Endothelial cell of umbilical vein (primary cell): Measurements from ENCODE around the gene EZR. TPM values are rescaled to one million over a fixed set of nuclear protein-coding genes. Genes with fewer than 3 reads are reported as not detected.

ENCODE experiments used
- BruUV-seq: library from RNA; stranded (reverse); fragments of 400-500 nt; replicated peaks from 2 replicates; lab custom pipeline; 2021; lab: Mats Ljungman, UMichigan
- CTCF ChIA-PET: fragments of 300-600, 350-600 bp; sonication (Branson Sonifier 250); formaldehyde crosslinking; loops from one replicate; lab custom pipeline; 2021; ENCODE audit warnings: antibody characterized with exemption, inconsistent platforms; lab: Charles Lee
- POLR2A ChIA-PET: fragments of 300-600, 350-600 bp; sonication (Branson Sonifier 250); formaldehyde crosslinking; loops from one replicate; lab custom pipeline; 2021; ENCODE audit warnings: antibody characterized with exemption, inconsistent platforms; lab: Charles Lee
- DNase-seq: peaks from one replicate; pipeline ENCODE4 v3.0.0-alpha.2; 2011; ENCODE audit warnings: low read depth, low spot score
- FAIRE-seq: peaks from 2 replicates; lab custom pipeline; 2011; peaks lifted over from hg19 to GRCh38; lab: Jason Lieb, UNC
- H2AFZ ChIP-seq: 2 replicates; pipeline ENCODE4 v1.6.0; 2012; ENCODE audit warnings: low read depth, low read length, control low read depth, inconsistent platforms
- H3K27ac ChIP-seq: 2 replicates; pipeline ENCODE4 v1.5.1; 2011; ENCODE audit warnings: low read depth, mild to moderate bottlenecking, control low read depth, low read length, moderate library complexity; ENCODE audit not compliant: insufficient read depth
- H3K27me3 ChIP-seq, 2 experiments: 2 replicates each; pipeline versions ENCODE4 v1.6.0 to v1.6.1; 2011; ENCODE audit warnings: low read length in 2 of 2, mixed read lengths in 1 of 2; ENCODE audit not compliant: control insufficient read depth in 2 of 2, insufficient read depth in 2 of 2
- H3K36me3 ChIP-seq, 2 experiments: 2 replicates in 1 of 2; 3 replicates in 1 of 2; pipeline ENCODE4 v1.5.1; 2011; ENCODE audit warnings: low read length in 2 of 2, mild to moderate bottlenecking in 1 of 2, moderate library complexity in 1 of 2; ENCODE audit not compliant: control insufficient read depth in 2 of 2, insufficient read depth in 2 of 2; ENCODE audit errors: extremely low read depth in 1 of 2
- H3K4me1 ChIP-seq: 3 replicates; pipeline ENCODE4 v1.5.1; 2011; ENCODE audit warnings: mild to moderate bottlenecking, low read length; ENCODE audit not compliant: control insufficient read depth, insufficient read depth; ENCODE audit errors: extremely low read depth
- H3K4me2 ChIP-seq: 2 replicates; pipeline ENCODE4 v1.6.1; 2011; ENCODE audit warnings: low read length, control low read depth, mixed read lengths; ENCODE audit not compliant: insufficient read depth
- H3K4me3 ChIP-seq, 3 experiments: fragments of 200-600 bp in 1 of 3; sonication (generic), shearing (Covaris generic) in 1 of 3; replicated peaks in 1 of 3; 2 replicates each; pipeline ENCODE4 v1.5.1; 2011 to 2016; ENCODE audit warnings: control low read depth in 3 of 3, low read length in 3 of 3, mild to moderate bottlenecking in 2 of 3, inconsistent platforms in 1 of 3, low read depth in 1 of 3, moderate library complexity in 1 of 3; ENCODE audit not compliant: insufficient read depth in 1 of 3
- H3K79me2 ChIP-seq: 2 replicates; pipeline ENCODE4 v1.6.0; 2012; ENCODE audit warnings: low read length, inconsistent platforms; ENCODE audit not compliant: control insufficient read depth, insufficient read depth
- H3K9ac ChIP-seq: replicated peaks from 2 replicates; pipeline ENCODE3; 2011; ENCODE audit warnings: low read length, control low read depth; ENCODE audit not compliant: insufficient read depth; ENCODE audit errors: extremely low read depth
- H3K9me1 ChIP-seq: replicated peaks from 3 replicates; pipeline ENCODE4 v1.6.0; 2011; ENCODE audit warnings: mild to moderate bottlenecking, low read length; ENCODE audit not compliant: control insufficient read depth, insufficient read depth; ENCODE audit errors: extremely low read depth
- H3K9me3 ChIP-seq: replicated peaks from 2 replicates; pipeline ENCODE4 v1.5.1; 2012; ENCODE audit warnings: low read length, inconsistent platforms; ENCODE audit not compliant: control insufficient read depth, insufficient read depth
- H4K20me1 ChIP-seq: replicated peaks from 2 replicates; pipeline ENCODE3; 2011; ENCODE audit warnings: mild to moderate bottlenecking, low read length; ENCODE audit not compliant: control insufficient read depth, insufficient read depth; ENCODE audit errors: extremely low read depth
- EZH2 ChIP-seq: IDR thresholded peaks from 2 replicates; pipeline ENCODE4 v1.6.1; 2012; ENCODE audit warnings: borderline replicate concordance, low read depth, mild to moderate bottlenecking, moderate library complexity, low read length, inconsistent platforms; ENCODE audit not compliant: severe bottlenecking
- FOS ChIP-seq: IDR thresholded peaks from 2 replicates; pipeline ENCODE4 v1.6.1; 2011; ENCODE audit warnings: mild to moderate bottlenecking, low read length, moderate library complexity, borderline replicate concordance; ENCODE audit not compliant: insufficient read depth
- GATA2 ChIP-seq: IDR thresholded peaks from 2 replicates; pipeline ENCODE4 v1.7.0; 2011; ENCODE audit warnings: low read depth, mild to moderate bottlenecking, moderate library complexity, mixed read lengths, low read length; ENCODE audit not compliant: insufficient read length, insufficient read depth
- JUN ChIP-seq: IDR thresholded peaks from 2 replicates; pipeline ENCODE4 v1.6.1; 2011; ENCODE audit warnings: borderline replicate concordance, low read depth; ENCODE audit not compliant: insufficient read length, insufficient read depth
- MYC ChIP-seq: IDR thresholded peaks from one replicate; pipeline ENCODE4 v1.6.1; 2011; ENCODE audit warnings: mild to moderate bottlenecking, low read depth, low read length
- POLR2A ChIP-seq: IDR thresholded peaks from 2 replicates; pipeline ENCODE4 v1.6.1; 2012; ENCODE audit warnings: low read depth, mild to moderate bottlenecking, control low read depth, low read length
- POLR2AphosphoS5 ChIP-seq: IDR thresholded peaks from 2 replicates; pipeline ENCODE4 v1.6.1; 2012; ENCODE audit warnings: low read depth, mild to moderate bottlenecking, control low read depth, low read length, moderate library complexity; ENCODE audit not compliant: insufficient read depth
- dilution Hi-C: fragments of 300-500 bp; cut with MboI; formaldehyde crosslinking; loops from one replicate; pipeline ENCODE4 v1.15.0; 2019; ENCODE audit warnings: low sequenced_read_pairs; ENCODE audit not compliant: extremely low pct_ligation_motif_present
- intact Hi-C: fragments of 100-400 bp; cut with micrococcal nuclease; formaldehyde crosslinking; loops from one replicate; pipeline ENCODE4 v1.10.0; 2022
- polyA plus RNA-seq, 4 experiments: library from polyadenylated mRNA; depleted of rRNA in 3 of 4; stranded (reverse) in 3 of 4; unstranded in 1 of 4; fragments of >200 nt; gene quantifications; 2 replicates each; pipeline versions ENCODE4 v1.2.1 to v1.2.3, GENCODE V29; 2011 to 2012; ENCODE audit warnings: missing spikeins in 1 of 4
- total RNA-seq: library from RNA; stranded (reverse); gene quantifications from 2 replicates; pipeline ENCODE4 v1.2.3, GENCODE V29; 2021
- TF ChIP-seq, protein P1 (sequence below), 2 donors: IDR thresholded peaks; 1 replicate in 1 of 2; 2 replicates in 1 of 2; pipeline ENCODE4 v1.5.1; 2011; ENCODE audit warnings: low read length in 2 of 2, mild to moderate bottlenecking in 2 of 2, moderate library complexity in 2 of 2, control low read depth in 1 of 2, inconsistent platforms in 1 of 2, low read depth in 1 of 2; ENCODE audit not compliant: insufficient read depth in 1 of 2; ENCODE audit errors: extremely low read depth in 1 of 2
- TF ChIP-seq, protein P2 (sequence below): IDR thresholded peaks from 2 replicates; pipeline ENCODE4 v1.6.1; 2011; ENCODE audit not compliant: insufficient read depth, insufficient read length

Gene EZR
- total and polyA plus RNA-seq, 2 donors (not counting 3 experiments of a cell fraction or from before 2014, with no cell fraction given) = 58.5 to 108 TPM

DNA sequence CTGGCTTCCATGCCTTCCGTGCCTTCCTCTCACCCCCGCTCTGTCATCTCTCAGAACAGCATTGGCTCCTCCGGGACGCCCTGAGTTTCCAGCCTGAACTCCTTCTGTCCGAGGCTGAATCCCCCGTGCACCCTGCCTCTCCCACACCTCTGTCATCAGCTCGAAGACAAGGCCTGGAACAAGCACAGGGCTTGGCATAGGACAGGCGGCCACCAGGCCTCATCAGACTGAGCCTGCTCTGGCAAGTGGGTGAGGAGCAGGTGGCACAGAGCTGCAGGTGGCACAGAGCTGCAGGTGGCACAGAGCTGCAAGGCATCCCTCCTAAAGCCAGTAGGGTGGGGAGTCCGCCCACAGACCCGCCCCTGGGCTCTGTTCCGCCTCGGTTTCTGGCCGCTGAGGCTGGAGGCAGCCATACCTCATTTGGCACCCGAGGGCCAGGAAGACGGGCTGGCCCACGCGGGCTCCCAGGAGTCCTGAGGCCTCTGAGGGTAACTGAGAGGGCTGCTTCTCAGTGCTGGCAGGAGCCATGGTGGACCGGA is 60.2 kb downstream of the EZR start:
- intact Hi-C loops (no loop called here), dilution Hi-C loops (no loop called here)
- no peaks in the 10 kb centered on the region for H3K79me2 ChIP-seq
- H3K4me3 ChIP-seq = no peak overlapping the region
- no peak overlapping the region for H3K27ac ChIP-seq
- no TSS peak for BruUV-seq
- no peaks in the 10 kb centered on the region for H3K4me1 ChIP-seq
- no peaks in the 10 kb centered on the region for H3K36me3 ChIP-seq
- DNase-seq (no peak), FAIRE-seq (no peak)
- H3K9ac ChIP-seq = no peak overlapping the region
- H3K9me1 ChIP-seq = no peaks in the 10 kb centered on the region
- H3K9me3 ChIP-seq = no peaks in the 10 kb centered on the region
- no peak overlapping the region for H2AFZ ChIP-seq
- H3K4me2 ChIP-seq = no peak overlapping the region
- H3K27me3 ChIP-seq = no peaks in the 10 kb centered on the region
- H4K20me1 ChIP-seq = no peaks in the 10 kb centered on the region
- ChIA-PET CTCF (no interaction called here), POLR2A (no interaction called here)
- no peak for TF ChIP-seq MYC
- TF ChIP-seq, protein P1, sequence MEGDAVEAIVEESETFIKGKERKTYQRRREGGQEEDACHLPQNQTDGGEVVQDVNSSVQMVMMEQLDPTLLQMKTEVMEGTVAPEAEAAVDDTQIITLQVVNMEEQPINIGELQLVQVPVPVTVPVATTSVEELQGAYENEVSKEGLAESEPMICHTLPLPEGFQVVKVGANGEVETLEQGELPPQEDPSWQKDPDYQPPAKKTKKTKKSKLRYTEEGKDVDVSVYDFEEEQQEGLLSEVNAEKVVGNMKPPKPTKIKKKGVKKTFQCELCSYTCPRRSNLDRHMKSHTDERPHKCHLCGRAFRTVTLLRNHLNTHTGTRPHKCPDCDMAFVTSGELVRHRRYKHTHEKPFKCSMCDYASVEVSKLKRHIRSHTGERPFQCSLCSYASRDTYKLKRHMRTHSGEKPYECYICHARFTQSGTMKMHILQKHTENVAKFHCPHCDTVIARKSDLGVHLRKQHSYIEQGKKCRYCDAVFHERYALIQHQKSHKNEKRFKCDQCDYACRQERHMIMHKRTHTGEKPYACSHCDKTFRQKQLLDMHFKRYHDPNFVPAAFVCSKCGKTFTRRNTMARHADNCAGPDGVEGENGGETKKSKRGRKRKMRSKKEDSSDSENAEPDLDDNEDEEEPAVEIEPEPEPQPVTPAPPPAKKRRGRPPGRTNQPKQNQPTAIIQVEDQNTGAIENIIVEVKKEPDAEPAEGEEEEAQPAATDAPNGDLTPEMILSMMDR (IDR thresholded peaks at IDR 0.05; ENCODE audit: extremely low read depth in 1 of 2, insufficient read depth in 1 of 2, low read depth in 1 of 2, low read length in 2 of 2) = no peak
- TF ChIP-seq JUN = no peak
- no peak for TF ChIP-seq GATA2
- TF ChIP-seq FOS = no peak
- TF ChIP-seq POLR2AphosphoS5 = no peak
- TF ChIP-seq, protein P2, sequence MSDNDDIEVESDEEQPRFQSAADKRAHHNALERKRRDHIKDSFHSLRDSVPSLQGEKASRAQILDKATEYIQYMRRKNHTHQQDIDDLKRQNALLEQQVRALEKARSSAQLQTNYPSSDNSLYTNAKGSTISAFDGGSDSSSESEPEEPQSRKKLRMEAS = no peak
- TF ChIP-seq EZH2 = no peak
- no peak for TF ChIP-seq POLR2A
